PC-9 (cell line): ENCODE measurements around the gene TNIP2. TPM values are rescaled to one million over a fixed set of nuclear protein-coding genes. Genes with fewer than 3 reads are reported as not detected.

Experiments
- BruUV-seq: library from RNA; stranded (reverse); fragments of 400-500 nt; replicated peaks from 2 replicates; lab custom pipeline; 2021; lab: Mats Ljungman, UMichigan
- CTCF ChIA-PET: fragments of 300-600 bp; sonication (Branson Sonifier 250); formaldehyde crosslinking; loops from one replicate; lab custom pipeline; 2022; ENCODE audit warnings: antibody characterized with exemption; lab: Charles Lee
- POLR2A ChIA-PET: fragments of 300-600 bp; sonication (Branson Sonifier 250); formaldehyde crosslinking; loops from one replicate; lab custom pipeline; 2022; ENCODE audit warnings: antibody characterized with exemption; ENCODE audit not compliant: unreplicated experiment; lab: Charles Lee
- DNase-seq, 2 experiments: peaks; one replicate each; pipeline versions ENCODE4 v3.0.0 to v3.0.0-alpha.2; 2015 to 2022; ENCODE audit warnings: mixed read lengths in 1 of 2
- H2AFZ ChIP-seq: fragments of 200-600 bp; sonication (generic); 2 replicates; pipeline ENCODE4 v1.8.1; 2017; ENCODE audit warnings: antibody characterized with exemption
- H3F3A ChIP-seq: fragments of 200-600 bp; sonication (generic); 2 replicates; pipeline ENCODE4 v1.8.1; 2017; ENCODE audit warnings: antibody characterized with exemption, mild to moderate bottlenecking, low read depth; ENCODE audit not compliant: insufficient read depth
- H3K27ac ChIP-seq: fragments of 200-600 bp; sonication (generic); 2 replicates; pipeline ENCODE4 v1.6.1; 2016; ENCODE audit warnings: mixed run types
- H3K27me3 ChIP-seq: fragments of 200-600 bp; sonication (generic); 2 replicates; pipeline ENCODE4 v1.6.1; 2016; ENCODE audit warnings: low read depth, mixed run types; ENCODE audit not compliant: insufficient read depth
- H3K36me3 ChIP-seq: fragments of 200-600 bp; sonication (generic); 2 replicates; pipeline ENCODE4 v1.6.1; 2016; ENCODE audit warnings: low read depth, mixed run types
- H3K4me1 ChIP-seq: fragments of 200-600 bp; sonication (generic); replicated peaks from 2 replicates; pipeline ENCODE4 v1.6.1; 2016; ENCODE audit warnings: mixed run types; ENCODE audit not compliant: insufficient read depth
- H3K4me2 ChIP-seq: fragments of 200-600 bp; sonication (generic); 2 replicates; pipeline ENCODE4 v1.6.1; 2017; ENCODE audit warnings: mixed run types
- H3K4me3 ChIP-seq: fragments of 200-600 bp; sonication (generic); 2 replicates; pipeline ENCODE4 v1.6.1; 2016; ENCODE audit warnings: mixed run types
- H3K79me2 ChIP-seq: fragments of 200-600 bp; sonication (generic); 2 replicates; pipeline ENCODE4 v1.6.1; 2017; ENCODE audit warnings: low read depth, mixed run types
- H3K9me2 ChIP-seq: fragments of 200-600 bp; sonication (generic); 2 replicates; pipeline ENCODE4 v1.8.1; 2017; ENCODE audit warnings: mild to moderate bottlenecking; ENCODE audit not compliant: insufficient read depth
- H3K9me3 ChIP-seq: fragments of 200-600 bp; sonication (generic); 2 replicates; pipeline ENCODE4 v1.8.1; 2016; ENCODE audit warnings: low read depth; ENCODE audit not compliant: insufficient read depth
- H4K20me1 ChIP-seq: fragments of 200-600 bp; sonication (generic); 2 replicates; pipeline ENCODE4 v1.8.1; 2017; ENCODE audit not compliant: insufficient read depth
- CTCF ChIP-seq: fragments of 200-600 bp; sonication (generic); conservative IDR thresholded peaks from 2 replicates; pipeline ENCODE4 v1.6.1; 2017; ENCODE audit warnings: mixed run types, antibody characterized with exemption, mild to moderate bottlenecking, moderate library complexity
- EZH2 ChIP-seq: fragments of 200-600 bp; sonication (generic); IDR thresholded peaks from 2 replicates; pipeline ENCODE4 v1.8.0; 2017; ENCODE audit warnings: antibody characterized with exemption, low read depth
- intact Hi-C: fragments of 100-400 bp; cut with micrococcal nuclease; formaldehyde crosslinking; loops from one replicate; pipeline ENCODE4 v1.10.0; 2022; ENCODE audit not compliant: unreplicated experiment
- total RNA-seq: library from RNA; stranded (reverse); gene quantifications from 2 replicates; pipeline ENCODE4 v1.2.3, GENCODE V29; 2021

TNIP2 gene
- total RNA-seq, 1 experiment from 2014 or later, result 37.1 TPM

DNA sequence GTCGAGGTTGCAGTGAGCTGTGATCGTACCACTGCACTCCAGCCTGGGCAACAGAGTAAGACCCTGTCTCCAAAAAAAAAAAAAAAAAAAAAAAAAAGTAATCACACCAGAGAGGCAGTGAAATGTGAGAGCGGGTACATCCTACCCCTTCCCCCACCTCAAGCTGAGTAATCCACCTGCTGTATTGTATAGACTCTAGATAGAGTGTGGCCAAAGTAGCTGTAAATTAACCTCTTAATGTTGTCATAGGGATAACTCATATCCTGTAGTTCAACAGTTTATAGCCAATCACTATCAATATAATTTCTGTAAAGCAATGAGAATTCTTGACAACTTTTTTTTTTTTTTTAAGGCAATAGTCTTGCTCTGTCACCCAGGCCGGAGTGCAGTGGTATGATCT lies 30.8 kb downstream of the TNIP2 start:
- no peak for TF ChIP-seq EZH2
- TF ChIP-seq CTCF, result no peak
- POLR2A ChIA-PET, result no interaction called here
- no peak overlapping the region for H3K4me3 ChIP-seq

GRCh38 chr4:2723751-2724150 lies 32.4 kb downstream of the TNIP2 start:
- Histone ChIP-seq H3K4me3 (no peak overlapping the region), H3K27ac (no peak overlapping the region), H3F3A (no peaks in the 10 kb centered on the region), H3K4me2 (no peak overlapping the region), H3K4me1 (no peaks in the 10 kb centered on the region), H3K9me2 (no peaks in the 10 kb centered on the region), H3K27me3 (no peaks in the 10 kb centered on the region), H3K79me2 (no peaks in the 10 kb centered on the region), H3K9me3 (no peaks in the 10 kb centered on the region), H2AFZ (no peak overlapping the region), H4K20me1 (no peaks in the 10 kb centered on the region), H3K36me3 (no peaks in the 10 kb centered on the region)
- TF ChIP-seq CTCF, result no peak
- no peak for TF ChIP-seq EZH2
- intact Hi-C loops, result no loop called here
- CTCF ChIA-PET, result interaction anchor here (0.7 kb wide), 1 partner anchor 688 kb away, joined by 3 read pairs; no protein-coding TSS in a partner anchor
- POLR2A ChIA-PET, result no interaction called here
- no TSS peak for BruUV-seq
- no peak for DNase-seq

More for the DNA sequence above, 30.8 kb downstream of the TNIP2 start:
- no peaks in the 10 kb centered on the region for H3K36me3 ChIP-seq
- H3K4me2 ChIP-seq, result no peak overlapping the region
- H3K27ac ChIP-seq, result no peak overlapping the region
- intact Hi-C loops, result no loop called here
- H3K9me2 ChIP-seq, result no peaks in the 10 kb centered on the region
- no peaks in the 10 kb centered on the region for H3F3A ChIP-seq
- no TSS peak for BruUV-seq
- no peaks in the 10 kb centered on the region for H3K9me3 ChIP-seq
- H3K27me3 ChIP-seq, result no peaks in the 10 kb centered on the region
- no peaks in the 10 kb centered on the region for H4K20me1 ChIP-seq
- H3K79me2 ChIP-seq, result no peaks in the 10 kb centered on the region
- DNase-seq, result no peak
- no peaks in the 10 kb centered on the region for H3K4me1 ChIP-seq
- CTCF ChIA-PET, result interaction anchor here (0.7 kb wide), 1 partner anchor 505 kb away, joined by 3 read pairs; no protein-coding TSS in a partner anchor
- no peak overlapping the region for H2AFZ ChIP-seq

DNA sequence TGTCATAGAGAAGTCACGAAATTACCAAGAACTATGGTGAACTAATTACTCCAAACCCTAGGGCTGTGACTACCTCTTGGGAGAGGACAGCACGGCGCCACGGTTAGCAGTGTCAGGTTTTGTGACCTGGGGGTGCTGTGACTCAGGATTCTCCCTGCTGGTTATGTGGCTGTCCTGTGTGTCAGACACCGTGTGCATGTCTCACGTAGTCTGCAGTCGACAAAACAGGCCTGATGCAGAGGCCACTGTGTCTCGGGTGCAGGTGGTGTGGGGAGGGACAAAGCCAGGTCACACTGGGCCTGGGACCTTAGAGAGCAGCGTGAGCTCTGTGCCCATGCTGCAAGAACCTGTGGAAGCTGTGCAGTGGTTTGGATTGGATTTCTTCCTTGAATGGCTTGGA lies 34.1 kb downstream of the TNIP2 start:
- Histone ChIP-seq H3K27me3 (no peaks in the 10 kb centered on the region), H3K27ac (no peak overlapping the region), H3K4me2 (no peak overlapping the region), H3K79me2 (no peaks in the 10 kb centered on the region), H3K9me2 (no peaks in the 10 kb centered on the region), H2AFZ (no peak overlapping the region), H3F3A (no peaks in the 10 kb centered on the region), H3K36me3 (no peaks in the 10 kb centered on the region), H3K4me3 (no peak overlapping the region), H3K9me3 (no peaks in the 10 kb centered on the region), H4K20me1 (no peaks in the 10 kb centered on the region), H3K4me1 (no peaks in the 10 kb centered on the region)
- DNase-seq, result no peak
- no peak for TF ChIP-seq EZH2
- TF ChIP-seq CTCF, result no peak
- no TSS peak for BruUV-seq
- intact Hi-C loops, result no loop called here
- ChIA-PET CTCF (no interaction called here), POLR2A (no interaction called here)
